GM19467 (cell line): Measurements from ENCODE around the gene HK3.

Experiments used
- ATAC-seq: cut with Tn5 transposase; IDR thresholded peaks from one replicate; pipeline ENCODE4 v1.9.1; 2021; ENCODE audit warnings: mild to moderate bottlenecking, moderate library complexity; ENCODE audit not compliant: unreplicated experiment

Gene HK3

GRCh38 chr5:176899296-176899891 lies at the start of gene HK3:
HK3 (minus strand) TSS chr5:176899346; CDS start chr5:176896159, 3,187 bp downstream.
- no peak for ATAC-seq

GRCh38 chr5:176948458-176948857 lies 49.3 kb upstream of the HK3 start:
- no peak for ATAC-seq

GRCh38 chr5:176947847-176948246 lies 48.7 kb upstream of the HK3 start:
- ATAC-seq = no peak

GRCh38 chr5:176944268-176944667 lies 45.1 kb upstream of the HK3 start:
- ATAC-seq = no peak

GRCh38 chr5:176943816-176944215 lies 44.7 kb upstream of the HK3 start:
- no peak for ATAC-seq

- ATAC-seq = no peak
Measured at GRCh38 chr5:176941951-176942350, 42.8 kb upstream of the HK3 start.

GRCh38 chr5:176938472-176938871 lies 39.3 kb upstream of the HK3 start:
- no peak for ATAC-seq

- ATAC-seq = no peak
Measured at GRCh38 chr5:176935017-176935416, 35.9 kb upstream of the HK3 start.

- no peak for ATAC-seq
Measured at GRCh38 chr5:176934309-176934930, 35.3 kb upstream of the HK3 start.

GRCh38 chr5:176929654-176930053 lies 30.5 kb upstream of the HK3 start:
- ATAC-seq = no peak

- ATAC-seq = no peak
Measured at GRCh38 chr5:176927562-176927961, 28.4 kb upstream of the HK3 start.

- no peak for ATAC-seq
Measured at GRCh38 chr5:176922817-176923216, 23.7 kb upstream of the HK3 start.

- ATAC-seq = no peak
Measured at GRCh38 chr5:176921714-176922113, 22.6 kb upstream of the HK3 start.

- ATAC-seq = no peak
Measured at GRCh38 chr5:176918613-176919012, 19.5 kb upstream of the HK3 start.

- no peak for ATAC-seq
Measured at GRCh38 chr5:176916337-176916736, 17.2 kb upstream of the HK3 start.

- ATAC-seq = no peak
Measured at GRCh38 chr5:176915906-176916305, 16.8 kb upstream of the HK3 start.

- no peak for ATAC-seq
Measured at GRCh38 chr5:176912115-176912514, 13.0 kb upstream of the HK3 start.

GRCh38 chr5:176908675-176909368 lies 9.7 kb upstream of the HK3 start:
- ATAC-seq = no peak

GRCh38 chr5:176906796-176907195 lies 7.7 kb upstream of the HK3 start:
- no peak for ATAC-seq

GRCh38 chr5:176906126-176906525 lies 7.0 kb upstream of the HK3 start:
- ATAC-seq = no peak

- no peak for ATAC-seq
Measured at GRCh38 chr5:176904276-176904675, 5.1 kb upstream of the HK3 start.

- ATAC-seq = no peak
Measured at GRCh38 chr5:176902911-176903664, 3.9 kb upstream of the HK3 start.
